GM18511 (cell line): ENCODE results near the gene LOXL1.

Source experiments
- ATAC-seq: cut with Tn5 transposase; IDR thresholded peaks from one replicate; pipeline ENCODE4 v1.9.1; 2021; ENCODE audit warnings: mild to moderate bottlenecking, moderate library complexity; ENCODE audit not compliant: unreplicated experiment

Gene LOXL1

GRCh38 chr15:73926219-73927002 is at the start of gene LOXL1:
Gene LOXL1, plus strand, starts transcription at chr15:73926462. Its CDS starts 322 bp downstream, at chr15:73926784.
- ATAC-seq: no peak

- ATAC-seq: no peak
These were observed 46.8 kb upstream of the LOXL1 start for GRCh38 chr15:73879426-73879825.

- no peak for ATAC-seq
These were observed 44.5 kb upstream of the LOXL1 start for GRCh38 chr15:73881579-73882320.

- ATAC-seq: no peak
These were observed 43.4 kb upstream of the LOXL1 start for GRCh38 chr15:73882761-73883419.

GRCh38 chr15:73884159-73884558 is 42.1 kb upstream of the LOXL1 start:
- ATAC-seq: no peak

- ATAC-seq: no peak
These were observed 40.1 kb upstream of the LOXL1 start for GRCh38 chr15:73885954-73886700.

GRCh38 chr15:73886717-73887345 is 39.4 kb upstream of the LOXL1 start:
- ATAC-seq: no peak

- no peak for ATAC-seq
These were observed 38.8 kb upstream of the LOXL1 start for GRCh38 chr15:73887481-73887880.

GRCh38 chr15:73888224-73889041 is 37.8 kb upstream of the LOXL1 start:
- ATAC-seq: no peak

- ATAC-seq: no peak
These were observed 37.1 kb upstream of the LOXL1 start for GRCh38 chr15:73889053-73889761.

GRCh38 chr15:73889762-73890124 is 36.5 kb upstream of the LOXL1 start:
- no peak for ATAC-seq

GRCh38 chr15:73891328-73892315 is 34.6 kb upstream of the LOXL1 start:
- no peak for ATAC-seq

GRCh38 chr15:73892446-73893226 is 33.6 kb upstream of the LOXL1 start:
- no peak for ATAC-seq

GRCh38 chr15:73894133-73894814 is 32.0 kb upstream of the LOXL1 start:
- ATAC-seq: no peak

GRCh38 chr15:73897441-73898261 is 28.6 kb upstream of the LOXL1 start:
- ATAC-seq: no peak
